Right ventricle myocardium superior (tissue), 1 donor: Measurements from ENCODE around the gene LTA4H. TPM values are rescaled to one million over a fixed set of nuclear protein-coding genes. Genes with fewer than 3 reads are reported as not detected.

Experiments used
- ATAC-seq: fragments of 200-7000 bp; cut with Tn5 transposase; one replicate; pipeline ENCODE4 v1.9.1; 2020; ENCODE audit warnings: mild to moderate bottlenecking; ENCODE audit not compliant: poor library complexity
- DNase-seq: peaks from one replicate; pipeline ENCODE4 v3.0.0-alpha.2; 2020
- intact Hi-C: fragments of 100-400 bp; cut with DNase I; formaldehyde crosslinking; loops from one replicate; pipeline ENCODE4 v1.11.2; 2022
- total RNA-seq: library from RNA; stranded (reverse); fragmentation: NEBNext Ultra II Directional; extraction: Animal tissue kit (Norgen Biotek cat#: 25700); gene quantifications from one replicate; pipeline ENCODE4 v1.2.1, GENCODE V29; 2021
- donor health status: DM: no; HTN: yes; CAD: no; lungs with severe emphysema.

The LTA4H gene
- total RNA-seq, 1 donor from 2014 or later, result 36.6 TPM

DNA sequence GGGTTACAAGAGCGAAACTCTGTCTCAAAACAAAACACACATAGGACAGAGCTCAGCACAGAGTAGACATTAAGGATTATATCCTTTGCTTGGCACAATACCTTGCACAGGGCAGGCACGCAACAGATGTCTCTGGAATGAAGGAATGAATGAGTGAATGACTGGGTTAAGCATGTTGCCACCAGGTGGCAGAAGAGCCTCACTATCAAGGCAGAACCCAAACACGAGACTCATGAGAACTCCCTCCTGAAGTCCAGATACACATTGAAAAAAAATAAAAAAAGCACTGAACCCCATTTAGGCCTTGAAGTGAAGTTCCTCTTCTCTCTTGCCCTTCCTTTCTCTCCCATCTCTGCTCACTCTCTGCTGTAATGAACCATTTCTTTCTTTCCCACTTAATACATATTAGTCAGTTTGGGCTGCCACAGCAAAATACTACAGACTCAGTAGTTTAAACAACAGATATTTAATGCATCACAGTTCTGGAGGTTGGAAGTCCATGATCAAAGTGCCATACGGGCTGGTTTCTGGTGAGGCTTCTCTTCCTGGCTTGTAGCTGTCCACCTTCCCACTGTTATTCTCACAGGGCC, 26.6 kb upstream of the LTA4H start:
- DNase-seq (peak; percentile 72), ATAC-seq (peak; percentile 92)
- intact Hi-C loops, result loop anchor here (2.0 to 5.0 kb wide), 2 partner anchors 155 to 455 kb away; no protein-coding TSS in a partner anchor

DNA sequence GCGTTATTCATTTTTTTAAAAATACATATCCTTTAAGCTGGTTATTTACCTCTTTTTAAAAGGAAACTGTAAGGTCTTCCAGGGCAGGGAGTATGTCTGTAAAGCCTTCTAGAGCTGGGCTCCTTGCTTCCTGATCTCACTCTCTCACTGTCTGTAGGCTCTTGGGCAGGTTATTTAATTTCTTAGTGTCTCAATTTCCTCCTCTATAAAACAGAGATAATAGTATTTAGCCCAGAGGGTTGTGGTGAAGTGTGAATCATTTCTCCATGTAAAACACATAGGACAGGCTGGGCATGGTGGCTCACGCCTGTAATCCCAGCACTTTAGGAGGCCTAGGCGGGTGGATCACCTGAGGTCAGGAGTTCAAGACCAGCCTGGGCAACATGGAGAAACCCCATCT, 25.9 kb upstream of the LTA4H start:
- ATAC-seq (no peak), DNase-seq (no peak)
- intact Hi-C loops, result loop anchor here (5.0 kb wide), 1 partner anchor 156 kb away; no protein-coding TSS in a partner anchor

DNA sequence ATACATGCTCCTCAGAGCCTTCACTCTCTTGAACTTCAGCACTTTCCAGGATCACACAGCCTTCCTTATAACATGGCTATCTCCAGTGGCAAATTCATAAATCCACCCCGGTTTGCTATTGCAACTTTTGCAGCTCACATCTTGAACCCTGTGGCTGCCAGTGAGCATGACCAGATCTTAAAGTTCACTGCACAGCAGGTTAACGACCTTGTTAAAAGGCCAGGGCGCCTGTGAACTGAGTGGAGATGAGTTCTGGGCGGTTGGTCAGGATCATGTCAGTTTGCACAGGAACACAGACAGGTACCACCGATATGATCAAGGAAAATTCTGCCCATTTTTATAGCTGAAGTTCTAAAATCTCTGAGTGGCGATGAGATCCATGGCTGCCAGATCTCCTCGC, 24.7 kb upstream of the LTA4H start:
- intact Hi-C loops, result loop anchor here (5.0 kb wide), 1 partner anchor 157 kb away; no protein-coding TSS in a partner anchor
- ATAC-seq, result no peak
- DNase-seq, result no peak

DNA sequence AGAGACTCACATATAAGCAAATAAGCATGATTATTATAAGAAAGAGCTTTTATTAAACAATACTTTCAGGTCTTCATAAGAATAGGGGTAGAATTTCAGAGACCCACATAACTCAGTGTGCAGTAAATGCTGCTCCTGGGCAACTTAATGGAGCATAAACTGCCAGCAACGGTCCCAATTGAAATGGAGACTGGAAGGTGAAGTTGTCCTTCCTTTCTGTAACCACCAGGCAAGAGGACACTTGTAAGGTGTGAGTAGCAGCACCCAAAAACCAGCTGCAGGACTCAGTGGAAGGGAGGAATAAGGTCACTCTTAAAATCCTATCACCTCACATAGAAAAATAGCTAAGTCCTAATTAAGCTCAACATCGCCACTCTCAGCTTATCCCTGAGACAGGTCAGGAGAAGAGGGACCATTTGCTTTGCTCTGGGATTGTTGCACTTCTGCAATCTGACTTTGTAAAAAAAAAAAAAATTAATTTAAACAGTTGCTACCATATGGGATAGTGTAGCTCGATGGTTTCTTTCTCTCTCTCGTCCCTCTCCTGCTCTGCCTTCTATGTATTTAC, 22.7 kb upstream of the LTA4H start:
- ATAC-seq (no peak), DNase-seq (no peak)
- intact Hi-C loops, result no loop called here

DNA sequence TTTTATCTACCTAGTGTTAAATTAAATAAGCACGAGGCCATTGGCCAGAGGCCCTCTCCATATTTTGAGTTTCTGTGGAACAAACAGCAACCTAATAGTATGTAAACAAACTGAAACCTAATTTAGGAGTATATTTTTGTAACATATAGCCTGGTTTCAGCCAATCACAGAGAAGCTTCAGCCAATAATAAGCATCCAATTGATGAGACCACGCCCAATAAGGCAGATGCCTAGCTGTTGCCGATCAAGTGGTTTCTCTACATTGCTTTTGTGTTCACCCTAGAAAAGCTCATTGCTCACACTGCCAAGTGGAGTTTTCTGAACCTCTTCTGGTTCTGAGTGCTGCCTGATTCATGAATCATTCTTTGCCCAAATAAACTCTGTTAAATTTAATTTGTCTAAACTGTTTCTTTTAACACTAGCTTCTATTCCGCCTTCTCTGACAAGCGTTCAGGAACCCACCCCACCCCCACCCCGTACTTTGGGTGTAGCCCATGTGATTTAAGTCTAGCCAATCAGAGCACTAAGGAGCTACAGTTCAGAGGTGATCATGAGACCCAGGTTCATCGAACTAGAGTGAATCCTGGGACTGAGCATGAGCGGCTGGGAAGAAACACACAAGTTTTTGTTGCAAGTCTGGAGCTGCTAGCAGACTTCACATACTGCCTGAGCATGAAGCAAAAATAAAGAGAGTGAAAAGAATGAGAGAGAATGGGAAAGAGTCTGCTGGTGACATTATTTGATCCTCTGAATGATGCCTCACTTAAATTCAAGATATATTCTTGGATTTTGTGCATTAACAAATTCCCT, 21.5 kb upstream of the LTA4H start:
- no peak for ATAC-seq

DNA sequence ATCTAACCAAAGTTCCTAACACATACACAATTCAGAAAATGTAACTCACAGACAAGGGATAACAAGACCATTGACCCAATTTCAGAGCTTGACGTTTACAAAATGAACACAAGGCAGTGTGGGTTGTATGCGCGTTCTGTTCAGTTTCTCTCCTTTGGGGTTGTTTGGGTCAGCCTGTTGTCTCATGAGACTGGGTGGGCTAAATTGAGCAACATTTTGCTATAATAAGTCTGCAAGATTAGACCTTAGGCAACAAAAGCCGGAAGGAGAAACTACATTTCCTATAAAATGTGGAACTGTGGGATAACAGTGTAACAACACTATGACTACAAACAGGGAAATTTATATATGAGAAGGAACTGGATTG, 18.8 kb upstream of the LTA4H start:
- peak; percentile 72 for ATAC-seq
- no peak for DNase-seq
- intact Hi-C loops, result no loop called here

More for the DNA sequence above, 21.5 kb upstream of the LTA4H start:
- DNase-seq, result no peak
- intact Hi-C loops, result no loop called here

DNA sequence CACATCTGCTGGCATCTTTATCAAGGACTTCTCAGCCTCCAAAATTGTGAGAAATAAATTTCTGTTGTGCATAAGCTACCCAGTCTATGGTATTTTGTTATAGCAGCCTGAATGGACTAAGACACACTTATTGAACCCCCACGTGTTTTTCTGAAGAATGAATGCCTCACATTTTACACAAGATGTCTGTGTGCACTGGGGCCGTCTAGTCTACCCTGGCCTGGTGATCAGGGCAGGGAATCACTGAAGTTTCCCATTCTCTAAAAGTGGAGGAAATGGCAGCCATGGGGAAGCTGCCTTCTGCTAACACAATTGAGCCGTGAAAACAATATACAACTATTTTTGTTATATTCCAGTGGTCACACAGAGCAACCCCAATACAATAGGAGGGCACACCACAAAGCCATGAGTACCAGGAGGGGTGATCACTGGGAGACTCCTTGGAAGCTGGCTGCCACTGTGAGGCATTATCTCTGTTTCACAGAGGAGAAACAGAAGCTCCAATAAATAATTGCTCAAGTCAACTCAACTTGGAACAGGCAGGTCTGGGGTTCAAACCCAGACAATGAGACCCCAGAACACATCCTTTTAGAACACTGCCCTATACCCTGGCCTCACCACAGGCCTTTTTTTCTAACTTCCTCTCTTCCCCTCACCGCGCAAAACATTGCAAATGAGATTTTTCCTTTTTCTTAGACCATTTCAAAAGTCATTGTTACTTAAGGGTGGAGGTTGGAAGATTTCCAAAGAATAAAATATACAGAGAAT, 18.3 kb upstream of the LTA4H start:
- intact Hi-C loops, result no loop called here
- ATAC-seq (peak; percentile 31), DNase-seq (no peak)

DNA sequence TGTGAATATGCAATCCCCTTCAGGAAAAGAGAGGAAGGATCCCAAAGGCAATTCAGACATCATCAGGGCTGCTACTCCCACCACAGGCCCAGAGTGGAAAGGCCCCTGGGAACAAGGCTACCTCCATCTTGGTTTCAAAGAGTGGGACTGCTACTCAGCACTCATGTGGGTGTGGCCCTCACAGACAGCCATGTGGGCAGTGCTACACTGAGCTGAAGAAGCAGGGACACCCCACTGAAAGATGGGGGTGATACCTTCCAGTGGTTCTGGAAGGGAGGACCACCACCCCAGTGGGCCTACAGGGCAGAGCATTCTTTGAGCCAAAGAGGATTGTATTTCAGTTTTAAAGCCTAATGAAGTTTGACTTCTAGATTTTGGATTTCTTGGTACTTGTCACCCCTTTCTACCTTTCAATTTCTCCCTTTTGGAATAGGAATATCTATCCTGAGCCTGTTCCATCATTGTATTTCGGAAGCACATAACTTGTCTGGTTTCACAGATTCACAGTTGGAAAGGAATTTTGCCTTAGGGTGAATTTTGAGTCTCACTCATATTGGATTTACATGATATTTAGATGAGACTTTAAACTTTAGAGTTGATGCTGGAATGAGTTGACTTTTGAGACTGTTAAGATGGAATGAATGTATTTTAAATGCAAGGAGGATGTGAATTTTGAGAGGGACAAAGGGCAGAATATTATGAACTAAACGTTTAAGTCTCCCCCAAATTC, 16.5 kb upstream of the LTA4H start:
- no peak for ATAC-seq
- intact Hi-C loops, result no loop called here
- no peak for DNase-seq

DNA sequence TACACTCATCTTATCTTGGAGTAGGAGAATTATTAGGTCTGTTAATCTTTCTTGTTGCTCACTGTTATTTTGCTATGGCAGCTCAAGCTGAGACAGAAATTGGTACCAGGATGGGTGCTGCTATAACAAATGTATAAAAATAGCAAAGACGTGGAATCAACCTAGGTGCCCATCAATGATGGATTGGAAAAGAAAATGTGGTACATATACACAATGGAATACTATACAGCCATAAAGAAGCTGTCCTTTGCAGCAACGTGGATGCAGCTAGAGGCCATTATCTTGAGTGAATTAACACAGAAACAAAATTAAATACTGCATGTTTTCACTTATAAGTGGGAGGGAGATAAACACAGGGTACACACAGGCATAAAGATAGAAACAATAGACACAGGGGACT, 14.8 kb upstream of the LTA4H start:
- intact Hi-C loops, result no loop called here
- DNase-seq (no peak), ATAC-seq (no peak)

DNA sequence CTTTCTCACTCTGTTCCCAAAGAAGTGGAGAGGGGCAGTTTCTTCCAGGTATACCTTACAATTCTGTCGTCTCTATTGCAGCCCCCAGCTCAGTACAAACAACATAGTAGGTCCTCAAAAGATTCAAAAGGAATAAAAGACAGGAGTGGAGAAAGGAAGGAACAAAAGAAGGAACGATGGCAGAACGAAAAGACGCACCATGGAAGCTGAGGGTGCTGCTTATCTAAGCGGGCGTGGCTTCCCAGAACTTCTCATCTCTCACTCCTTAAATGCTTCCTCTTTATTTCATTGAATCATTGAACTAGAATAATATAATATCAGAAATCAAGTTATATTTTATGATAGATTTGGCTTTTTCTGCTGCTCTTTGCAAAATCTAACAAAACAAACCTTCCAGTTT, 13.7 kb upstream of the LTA4H start:
- no peak for ATAC-seq
- intact Hi-C loops, result no loop called here

DNA sequence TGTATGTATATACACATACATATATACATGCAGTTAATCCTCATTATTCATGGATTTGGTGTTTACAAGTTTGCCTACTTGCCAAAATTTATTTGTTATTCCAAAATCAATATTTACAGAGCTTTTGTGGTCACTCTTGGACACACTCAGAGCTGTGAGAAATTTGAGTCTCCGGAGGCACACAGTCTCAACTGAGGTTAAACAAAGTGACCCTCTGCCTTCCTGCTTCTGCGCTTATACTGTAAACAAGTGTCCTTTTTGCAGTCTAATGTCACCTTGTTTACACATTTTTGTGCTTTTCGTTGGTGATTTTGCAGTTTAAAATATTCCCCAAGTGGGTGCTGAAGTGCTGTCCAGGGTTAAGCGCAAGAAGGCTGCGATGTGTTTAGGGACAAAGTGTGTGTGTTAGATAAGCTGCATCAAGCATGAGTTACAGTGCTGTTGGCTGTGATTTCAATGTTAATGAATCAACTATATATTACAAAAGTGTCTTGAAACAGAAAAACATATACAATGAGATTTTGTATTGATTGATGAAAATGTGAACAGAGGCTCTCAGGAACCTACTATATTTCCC, 13.1 kb upstream of the LTA4H start:
- intact Hi-C loops, result no loop called here
- DNase-seq, result no peak
- ATAC-seq, result no peak

More for the DNA sequence above, 13.7 kb upstream of the LTA4H start:
- no peak for DNase-seq

DNA sequence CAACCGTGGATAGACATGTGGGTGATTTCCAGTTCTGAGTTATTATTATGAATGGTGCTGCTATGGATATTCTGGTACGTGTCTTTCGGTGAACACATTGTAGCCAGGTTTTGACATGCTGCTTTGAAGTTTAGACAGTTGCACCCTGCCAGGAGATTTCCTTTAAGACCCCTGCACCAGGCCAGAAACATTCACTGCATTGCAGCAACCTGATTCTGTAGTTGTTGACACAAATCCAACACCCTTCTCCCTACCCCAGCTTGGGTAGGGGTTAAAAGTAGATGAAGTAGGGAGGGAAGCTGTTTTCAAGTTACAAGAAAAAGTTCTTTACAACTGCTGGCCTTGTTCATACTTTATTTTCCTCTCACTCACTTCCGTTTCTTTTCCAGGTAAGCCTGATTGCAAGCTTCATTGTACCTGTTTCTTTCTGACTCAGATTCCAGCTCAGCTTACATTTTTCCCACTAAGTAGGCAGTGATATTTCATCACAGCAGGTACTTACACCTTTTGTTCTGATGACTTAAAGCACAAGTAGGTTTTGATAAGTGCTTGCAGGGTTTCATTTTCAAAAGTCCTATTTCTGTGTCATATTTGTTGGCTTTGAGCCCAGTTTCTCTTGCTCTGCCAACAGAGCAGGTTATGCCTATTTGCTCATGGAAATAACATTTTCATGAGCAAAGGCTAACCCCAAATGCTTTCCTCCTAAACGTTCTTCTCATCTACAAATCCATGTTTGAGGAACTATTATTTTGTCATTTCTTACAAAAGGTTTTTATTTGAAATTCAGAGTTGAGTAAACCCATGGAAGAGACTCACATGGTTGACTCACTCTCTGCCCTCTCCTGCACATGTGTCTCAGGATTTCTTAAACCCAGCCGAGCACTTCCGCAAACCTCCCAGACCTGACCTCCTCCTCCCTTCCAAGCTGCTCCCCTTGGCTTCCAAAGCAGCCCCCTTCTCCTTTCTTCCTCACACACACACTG, 12.1 kb upstream of the LTA4H start:
- DNase-seq (no peak), ATAC-seq (peak; percentile 65)
- intact Hi-C loops, result no loop called here

DNA sequence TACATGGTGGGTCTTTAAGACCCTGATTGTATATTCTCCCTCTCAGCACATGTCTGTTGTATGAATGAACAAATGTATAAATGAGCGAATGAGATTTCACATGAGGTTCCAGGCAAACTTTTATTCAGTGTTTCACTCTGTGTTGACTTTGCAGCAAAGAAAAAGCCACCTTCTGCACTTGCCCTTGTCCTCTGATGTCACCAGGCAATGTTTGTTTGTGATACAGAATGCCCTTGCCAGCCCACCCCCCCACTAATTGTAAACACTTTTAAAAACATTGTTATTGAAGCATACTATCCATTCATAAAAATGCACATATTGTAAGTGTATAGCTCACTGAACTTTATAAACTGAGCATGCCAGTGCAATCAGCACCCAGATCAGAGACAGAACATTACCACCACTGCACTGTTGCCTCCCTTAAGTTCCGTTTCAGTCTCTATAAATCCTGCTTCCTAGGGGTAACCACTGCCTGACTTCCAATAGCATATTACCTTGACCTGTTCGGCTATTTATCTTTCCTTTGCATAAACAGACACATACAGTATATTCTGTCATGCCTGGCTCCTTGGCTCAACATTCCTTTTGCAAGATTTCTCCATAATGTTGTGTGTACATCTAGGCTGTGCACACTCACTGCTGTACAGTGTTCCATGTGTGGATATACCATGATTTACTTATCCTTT, 11.3 kb upstream of the LTA4H start:
- intact Hi-C loops, result no loop called here
- no peak for ATAC-seq

DNA sequence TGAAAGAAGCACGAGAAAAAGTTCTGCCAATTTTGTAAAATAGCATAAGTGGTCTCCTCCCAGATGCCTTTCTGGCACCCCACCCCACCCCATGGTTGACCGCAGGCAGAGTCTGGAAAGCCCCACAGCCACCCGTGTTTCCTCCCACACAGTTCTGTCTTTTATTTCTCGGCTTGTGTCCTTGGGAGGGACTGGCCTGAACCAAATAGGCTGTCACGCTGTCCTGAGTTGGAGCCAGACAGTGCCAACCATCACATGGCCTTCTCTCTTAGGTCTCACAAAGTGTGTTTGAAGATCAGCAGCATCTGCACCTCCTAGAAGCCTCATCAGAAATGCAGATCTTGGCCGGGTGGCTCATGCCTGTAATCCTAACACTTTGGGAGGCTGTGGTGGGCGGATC, 10.2 kb upstream of the LTA4H start:
- DNase-seq, result no peak
- intact Hi-C loops, result no loop called here
- ATAC-seq, result no peak

More for the DNA sequence above, 11.3 kb upstream of the LTA4H start:
- no peak for DNase-seq

DNA sequence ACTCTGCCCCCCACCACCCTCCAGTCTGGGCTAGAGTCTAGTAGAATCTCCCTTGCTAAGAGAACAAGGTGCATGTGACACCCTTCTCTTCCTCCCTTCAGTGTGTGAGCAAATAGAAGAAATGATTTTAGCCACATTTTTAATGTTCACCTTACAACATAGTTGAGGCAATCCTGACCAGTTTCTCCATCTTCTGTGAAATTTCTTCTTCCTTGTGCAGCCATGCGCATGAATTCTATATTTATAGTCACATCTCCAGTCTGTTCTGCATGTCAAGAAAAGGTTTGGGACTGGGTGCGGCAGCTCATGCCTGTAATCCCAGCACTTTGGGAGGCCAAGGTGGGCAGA, 9.5 kb upstream of the LTA4H start:
- ATAC-seq (no peak), DNase-seq (no peak)
- intact Hi-C loops, result no loop called here

DNA sequence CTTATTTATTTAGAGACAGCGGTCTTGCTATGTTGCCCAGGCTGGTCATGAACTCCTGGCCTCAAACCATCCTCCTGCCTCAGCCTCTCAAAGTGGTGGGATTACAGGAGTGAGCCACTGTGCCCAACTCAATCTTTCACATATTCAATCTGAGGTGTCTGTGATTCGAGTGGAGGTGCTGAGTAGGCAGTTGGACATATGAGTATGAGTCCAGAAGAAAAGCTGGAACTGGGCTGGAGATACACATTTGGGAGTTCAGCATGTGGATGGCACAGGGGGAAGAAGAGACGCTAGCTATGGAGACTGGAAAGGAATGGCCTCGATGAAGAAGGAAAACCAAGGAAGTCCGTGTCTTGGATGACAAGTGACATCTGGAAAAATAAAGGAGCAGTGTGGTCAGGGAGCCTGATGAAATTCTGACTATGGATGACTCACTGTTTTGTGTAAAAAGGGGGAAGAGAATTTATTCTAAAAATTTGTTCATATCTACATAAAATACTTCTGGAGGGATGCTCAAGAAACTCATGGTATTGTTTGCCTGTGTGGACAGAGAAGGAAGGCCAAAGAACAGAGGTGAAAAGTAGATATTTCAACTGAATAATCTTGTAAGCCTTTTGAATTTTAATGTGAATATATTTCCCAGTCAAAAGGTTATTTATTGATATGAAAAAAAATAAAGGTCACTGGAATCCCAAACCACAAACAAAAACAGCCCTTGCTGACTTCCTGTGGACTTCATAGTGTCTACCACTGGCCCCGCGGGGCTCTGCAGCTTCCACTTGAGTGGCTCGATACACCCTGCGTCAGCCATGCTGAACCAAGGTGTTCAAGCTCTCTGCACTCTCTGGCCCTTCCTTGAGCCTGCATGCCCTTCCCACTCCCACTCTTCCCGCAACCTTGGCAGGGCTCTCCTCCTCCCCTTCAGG, 8.9 kb upstream of the LTA4H start:
- no peak for ATAC-seq

More for the DNA sequence above, 8.9 kb upstream of the LTA4H start:
- intact Hi-C loops, result no loop called here
- DNase-seq, result no peak
